ENCODE results near the gene DIPK1A. TPM values are rescaled to one million over a fixed set of nuclear protein-coding genes. Genes with fewer than 3 reads are reported as not detected.

Gene DIPK1A
- total RNA-seq, 1 donor from 2014 or later, result 7.2 TPM

DNA sequence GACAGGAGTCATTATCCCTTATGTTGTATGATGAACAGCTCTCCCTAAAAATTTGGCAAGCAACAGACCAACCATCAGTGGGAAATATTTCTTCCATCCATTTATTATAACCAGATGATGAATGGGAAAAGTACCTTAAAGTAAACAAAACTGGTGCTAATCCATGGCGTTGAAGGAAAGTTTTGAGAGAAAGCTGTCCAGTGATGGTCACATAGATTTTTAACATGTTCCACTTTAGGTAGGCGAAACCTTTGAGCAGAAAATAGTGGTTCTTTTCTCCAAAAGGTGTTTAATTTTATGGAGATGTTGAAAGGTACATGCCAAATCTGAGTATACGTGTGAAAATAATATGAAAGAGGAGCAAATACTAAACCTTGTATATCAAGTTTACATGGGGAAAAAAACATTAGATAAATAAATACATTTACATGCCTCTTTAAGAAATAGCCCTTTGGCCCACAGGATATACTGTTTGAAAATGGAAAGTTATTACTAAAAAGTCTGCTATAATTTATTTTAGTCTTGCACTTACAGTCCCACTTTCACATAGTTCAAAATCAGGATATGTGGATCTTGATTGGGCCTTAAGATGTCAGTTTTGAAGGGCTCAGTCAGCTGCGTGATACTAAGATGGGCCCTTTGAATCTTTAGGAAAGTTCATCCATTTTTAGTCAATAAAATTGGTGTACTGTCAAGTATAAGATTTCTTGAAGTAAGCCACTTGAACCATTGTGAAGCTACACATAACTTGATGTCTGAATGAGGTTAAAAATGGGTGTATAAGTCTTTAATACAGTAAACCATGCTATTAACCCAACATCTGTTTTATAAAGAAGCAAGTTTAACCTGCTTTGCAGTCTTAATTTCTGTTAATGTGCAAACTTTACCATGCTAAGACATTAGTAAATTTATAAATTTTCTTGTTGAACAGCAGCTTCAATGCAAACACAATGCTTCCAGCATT, 118.9 kb downstream of the DIPK1A start:
- Mint-ChIP-seq H3K4me3 (ENCODE audit: unreplicated experiment) (no peak overlapping the region), H3K27ac (ENCODE audit: unreplicated experiment) (no peak overlapping the region), H3K36me3 (ENCODE audit: unreplicated experiment) (no peaks in the 10 kb centered on the region), H3K27me3 (ENCODE audit: unreplicated experiment) (peaks cover 2% of the 10 kb centered on the region), H3K4me1 (ENCODE audit: low read depth, unreplicated experiment) (peaks cover 3% of the 10 kb centered on the region), H3K9me3 (ENCODE audit: unreplicated experiment) (peaks cover 1% of the 10 kb centered on the region)
- TF ChIP-seq CTCF (IDR thresholded peaks at IDR 0.05; ENCODE audit: partially characterized antibody, unreplicated experiment), result no peak
- DNase-seq, result no peak

DNA sequence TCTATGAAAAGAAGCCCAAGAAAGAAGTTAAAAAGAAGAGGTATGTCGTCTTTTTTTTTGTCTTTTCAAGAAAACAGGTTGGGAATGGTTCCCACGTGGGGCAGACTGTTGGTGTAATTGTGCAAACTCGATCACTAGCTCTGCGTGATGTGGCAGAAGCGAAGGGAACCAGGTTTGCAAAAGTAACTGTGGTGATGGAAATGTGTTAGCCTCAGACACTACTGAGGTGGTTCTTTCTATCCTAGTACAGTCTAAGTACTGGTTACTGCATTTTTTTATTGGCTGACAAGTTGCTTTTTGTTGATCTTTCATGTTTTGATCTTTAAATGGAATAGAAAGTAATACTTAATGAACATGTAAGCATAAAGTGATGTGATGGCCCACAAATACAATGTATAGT, 120.7 kb downstream of the DIPK1A start:
- Mint-ChIP-seq H3K36me3 (ENCODE audit: unreplicated experiment) (no peaks in the 10 kb centered on the region), H3K27ac (ENCODE audit: unreplicated experiment) (no peak overlapping the region), H3K4me3 (ENCODE audit: unreplicated experiment) (no peak overlapping the region), H3K4me1 (ENCODE audit: low read depth, unreplicated experiment) (peaks cover 3% of the 10 kb centered on the region), H3K9me3 (ENCODE audit: unreplicated experiment) (no peaks in the 10 kb centered on the region), H3K27me3 (ENCODE audit: unreplicated experiment) (no peaks in the 10 kb centered on the region)
- no peak for TF ChIP-seq CTCF (IDR thresholded peaks at IDR 0.05; ENCODE audit: partially characterized antibody, unreplicated experiment)
- DNase-seq, result no peak

- Mint-ChIP-seq H3K27ac (ENCODE audit: unreplicated experiment) (no peak overlapping the region), H3K4me1 (ENCODE audit: low read depth, unreplicated experiment) (peaks cover 10% of the 10 kb centered on the region)
Measured at GRCh38 chr1:92839442-92839841, 121.8 kb downstream of the DIPK1A start.

DNA sequence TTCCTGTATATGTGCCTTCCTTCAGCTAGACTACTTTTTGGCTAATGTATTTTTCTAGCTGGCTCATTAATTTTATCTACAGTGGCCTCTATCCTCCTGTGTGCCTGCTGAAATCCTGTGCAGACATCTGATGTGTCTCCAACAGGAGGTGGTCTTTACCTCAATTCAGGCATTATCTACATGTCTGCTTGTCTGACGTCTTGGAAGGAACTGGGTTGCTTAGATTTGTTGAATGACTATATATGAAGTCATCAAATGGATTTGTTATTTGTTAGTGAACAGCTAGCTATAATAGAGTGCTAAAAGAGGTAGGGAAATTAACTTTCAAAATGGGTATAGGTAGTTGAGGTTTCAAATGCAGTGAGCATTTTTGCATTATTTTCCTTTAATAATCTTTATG, 122.7 kb downstream of the DIPK1A start:
- H3K27me3 Mint-ChIP-seq (ENCODE audit: unreplicated experiment), result no peaks in the 10 kb centered on the region
- H3K4me1 Mint-ChIP-seq (ENCODE audit: low read depth, unreplicated experiment), result peaks cover 15% of the 10 kb centered on the region
- no peaks in the 10 kb centered on the region for H3K9me3 Mint-ChIP-seq (ENCODE audit: unreplicated experiment)
- no peak for DNase-seq
- no peaks in the 10 kb centered on the region for H3K36me3 Mint-ChIP-seq (ENCODE audit: unreplicated experiment)
- H3K4me3 Mint-ChIP-seq (ENCODE audit: unreplicated experiment), result no peak overlapping the region
- H3K27ac Mint-ChIP-seq (ENCODE audit: unreplicated experiment), result no peak overlapping the region
- TF ChIP-seq CTCF (IDR thresholded peaks at IDR 0.05; ENCODE audit: partially characterized antibody, unreplicated experiment), result no peak

More at GRCh38 chr1:92839442-92839841, 121.8 kb downstream of the DIPK1A start:
- Mint-ChIP-seq H3K4me3 (ENCODE audit: unreplicated experiment) (no peak overlapping the region), H3K9me3 (ENCODE audit: unreplicated experiment) (no peaks in the 10 kb centered on the region), H3K27me3 (ENCODE audit: unreplicated experiment) (no peaks in the 10 kb centered on the region), H3K36me3 (ENCODE audit: unreplicated experiment) (no peaks in the 10 kb centered on the region)
- DNase-seq, result no peak
- no peak for TF ChIP-seq CTCF (IDR thresholded peaks at IDR 0.05; ENCODE audit: partially characterized antibody, unreplicated experiment)

- Mint-ChIP-seq H3K27ac (ENCODE audit: unreplicated experiment) (no peak overlapping the region), H3K4me1 (ENCODE audit: low read depth, unreplicated experiment) (peaks cover 15% of the 10 kb centered on the region), H3K36me3 (ENCODE audit: unreplicated experiment) (no peaks in the 10 kb centered on the region), H3K9me3 (ENCODE audit: unreplicated experiment) (peaks cover 1% of the 10 kb centered on the region), H3K27me3 (ENCODE audit: unreplicated experiment) (peaks cover 1% of the 10 kb centered on the region), H3K4me3 (ENCODE audit: unreplicated experiment) (no peak overlapping the region)
- no peak for DNase-seq
- no peak for TF ChIP-seq CTCF (IDR thresholded peaks at IDR 0.05; ENCODE audit: partially characterized antibody, unreplicated experiment)
Measured at GRCh38 chr1:92837062-92837461, 124.2 kb downstream of the DIPK1A start.
